ENCODE measurements around the gene SLC16A12. TPM values are rescaled to one million over a fixed set of nuclear protein-coding genes. Genes with fewer than 3 reads are reported as not detected.
A peak's percentile ranks its signal among the peaks of the same experiment; 100 is the strongest.
"Not testable (repeated sequence)": the region's sequence is repeated elsewhere in the genome, so short reads cannot be mapped to it uniquely, and the experiment has no call there.

SLC16A12 gene
- polyA plus RNA-seq, 1 donor (not counting 4 experiments of a cell fraction or from before 2014, with no cell fraction given) = 0.10 TPM

DNA sequence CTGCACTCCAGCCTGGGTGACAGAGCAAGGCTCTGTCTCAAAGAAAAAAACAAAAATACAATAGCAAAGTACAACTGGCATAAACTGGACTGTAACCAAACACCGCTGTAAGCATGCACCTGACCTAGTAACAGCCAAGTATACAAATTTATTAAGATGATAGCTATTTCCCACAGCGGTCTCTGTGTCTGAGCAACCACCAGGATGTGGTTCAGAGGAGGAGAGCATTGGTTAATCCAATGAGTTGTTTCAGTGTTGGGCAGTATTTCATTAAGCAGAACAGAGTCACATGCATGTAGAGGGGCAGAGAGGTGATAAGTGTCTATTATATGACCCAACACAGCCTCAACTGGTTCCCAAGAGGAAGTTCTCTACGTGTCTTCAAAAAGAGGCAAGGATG is 4.0 kb downstream of the SLC16A12 start:
- Histone ChIP-seq H3K36me3 (ENCODE audit: control insufficient read depth in 2 of 2, extremely low read depth in 1 of 2, insufficient read depth in 2 of 2, low read length in 2 of 2) (no peaks in the 10 kb centered on the region), H3K9me1 (ENCODE audit: control insufficient read depth, extremely low read depth, insufficient read depth, low read length) (no peaks in the 10 kb centered on the region), H3K4me2 (ENCODE audit: control insufficient read depth, extremely low read depth, insufficient read depth, low read depth, low read length) (no peak overlapping the region), H4K20me1 (ENCODE audit: control insufficient read depth, extremely low read depth, insufficient read depth, low read length) (no peaks in the 10 kb centered on the region), H3K79me2 (ENCODE audit: control insufficient read depth, insufficient read depth, low read length) (no peaks in the 10 kb centered on the region), H3K4me1 (ENCODE audit: control insufficient read depth, extremely low read depth, insufficient read depth, low read length) (peaks cover 14% of the 10 kb centered on the region), H3K27me3 (ENCODE audit: control insufficient read depth, extremely low read depth, insufficient read depth, low read length) (peaks cover 24% of the 10 kb centered on the region), H3K9ac (ENCODE audit: control insufficient read depth, extremely low read depth, insufficient read depth, low read length) (no peak overlapping the region), H3K9me3 (ENCODE audit: control insufficient read depth, low read depth, low read length) (no peaks in the 10 kb centered on the region), H3K4me3 (ENCODE audit: control insufficient read depth in 2 of 3, extremely low read depth in 1 of 3, insufficient read depth in 2 of 3, low read depth in 1 of 3, low read length in 3 of 3) (no peak overlapping the region), H3K27ac (ENCODE audit: control insufficient read depth, insufficient read depth, low read length) (no peak overlapping the region), H2AFZ (ENCODE audit: control insufficient read depth, low read length) (no peak overlapping the region)
- FAIRE-seq (peak; percentile 65), DNase-seq (ENCODE audit: low read depth, low spot score) (no peak)
- TF ChIP-seq, protein P1, sequence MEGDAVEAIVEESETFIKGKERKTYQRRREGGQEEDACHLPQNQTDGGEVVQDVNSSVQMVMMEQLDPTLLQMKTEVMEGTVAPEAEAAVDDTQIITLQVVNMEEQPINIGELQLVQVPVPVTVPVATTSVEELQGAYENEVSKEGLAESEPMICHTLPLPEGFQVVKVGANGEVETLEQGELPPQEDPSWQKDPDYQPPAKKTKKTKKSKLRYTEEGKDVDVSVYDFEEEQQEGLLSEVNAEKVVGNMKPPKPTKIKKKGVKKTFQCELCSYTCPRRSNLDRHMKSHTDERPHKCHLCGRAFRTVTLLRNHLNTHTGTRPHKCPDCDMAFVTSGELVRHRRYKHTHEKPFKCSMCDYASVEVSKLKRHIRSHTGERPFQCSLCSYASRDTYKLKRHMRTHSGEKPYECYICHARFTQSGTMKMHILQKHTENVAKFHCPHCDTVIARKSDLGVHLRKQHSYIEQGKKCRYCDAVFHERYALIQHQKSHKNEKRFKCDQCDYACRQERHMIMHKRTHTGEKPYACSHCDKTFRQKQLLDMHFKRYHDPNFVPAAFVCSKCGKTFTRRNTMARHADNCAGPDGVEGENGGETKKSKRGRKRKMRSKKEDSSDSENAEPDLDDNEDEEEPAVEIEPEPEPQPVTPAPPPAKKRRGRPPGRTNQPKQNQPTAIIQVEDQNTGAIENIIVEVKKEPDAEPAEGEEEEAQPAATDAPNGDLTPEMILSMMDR (optimal IDR thresholded peaks at IDR 0.05 in 1 of 3, IDR thresholded peaks at IDR 0.05 in 1 of 3, conservative IDR thresholded peaks at IDR 0.05 in 1 of 3; ENCODE audit: extremely low read depth in 1 of 3, insufficient read depth in 2 of 3, low read length in 3 of 3) = no peak
- TF ChIP-seq EZH2 (IDR thresholded peaks at IDR 0.05; ENCODE audit: low read length) = no peak
- dilution Hi-C loops (cut with MboI; ENCODE audit: extremely low pct_ligation_motif_present, low sequenced_read_pairs) = no loop called here

DNA sequence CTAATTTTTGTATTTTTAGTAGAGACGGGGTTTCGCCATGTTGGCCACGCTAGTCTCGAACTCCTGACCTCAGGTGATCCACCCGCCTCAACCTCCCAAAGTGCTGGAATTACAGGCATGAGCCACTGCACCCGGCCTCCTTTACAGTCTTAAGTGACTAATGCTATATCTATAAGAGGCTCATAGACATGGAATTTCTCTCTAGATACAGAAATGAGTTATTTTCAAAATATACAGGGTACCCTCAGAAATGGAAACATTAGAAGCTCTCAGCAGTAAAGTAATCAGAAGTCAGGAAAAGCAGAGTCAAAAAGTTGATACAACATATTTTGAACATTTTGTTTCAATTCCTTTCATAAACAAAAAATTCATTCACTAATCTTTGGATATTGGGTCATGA is 5.7 kb downstream of the SLC16A12 start:
- Histone ChIP-seq H3K27me3 (ENCODE audit: control insufficient read depth, extremely low read depth, insufficient read depth, low read length) (peaks cover 10% of the 10 kb centered on the region), H3K4me1 (ENCODE audit: control insufficient read depth, extremely low read depth, insufficient read depth, low read length) (peaks cover 14% of the 10 kb centered on the region)
- H3K4me3 ChIP-seq (ENCODE audit: control insufficient read depth in 2 of 3, extremely low read depth in 1 of 3, insufficient read depth in 2 of 3, low read depth in 1 of 3, low read length in 3 of 3); H3K9me1 ChIP-seq (ENCODE audit: control insufficient read depth, extremely low read depth, insufficient read depth, low read length); H3K9ac ChIP-seq (ENCODE audit: control insufficient read depth, extremely low read depth, insufficient read depth, low read length); H3K9me3 ChIP-seq (ENCODE audit: control insufficient read depth, low read depth, low read length); H3K79me2 ChIP-seq (ENCODE audit: control insufficient read depth, insufficient read depth, low read length); H3K27ac ChIP-seq (ENCODE audit: control insufficient read depth, insufficient read depth, low read length); H3K36me3 ChIP-seq (ENCODE audit: control insufficient read depth in 2 of 2, extremely low read depth in 1 of 2, insufficient read depth in 2 of 2, low read length in 2 of 2); H2AFZ ChIP-seq (ENCODE audit: control insufficient read depth, low read length); dilution Hi-C loops (cut with MboI; ENCODE audit: extremely low pct_ligation_motif_present, low sequenced_read_pairs); DNase-seq (ENCODE audit: low read depth, low spot score); H4K20me1 ChIP-seq (ENCODE audit: control insufficient read depth, extremely low read depth, insufficient read depth, low read length); H3K4me2 ChIP-seq (ENCODE audit: control insufficient read depth, extremely low read depth, insufficient read depth, low read depth, low read length): not testable (repeated sequence)
- FAIRE-seq = peak; percentile 20

DNA sequence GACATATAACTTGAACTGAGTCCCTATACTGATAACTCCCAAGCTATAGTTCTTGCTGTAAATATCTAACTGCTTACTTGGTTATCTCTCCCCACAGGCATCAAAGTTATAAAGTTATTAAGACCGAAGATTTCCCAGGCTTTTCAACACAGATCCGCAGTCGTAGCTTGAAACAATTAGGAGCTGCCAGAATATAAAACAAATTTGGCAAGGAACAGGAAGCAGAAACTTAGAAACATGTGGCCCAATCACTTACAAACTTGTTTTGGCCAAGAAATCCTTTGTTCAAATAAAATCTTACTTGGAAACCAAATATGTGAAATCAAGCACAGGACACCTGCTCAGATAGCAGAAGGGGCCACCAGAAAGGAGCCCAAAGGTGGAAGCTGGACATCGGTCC is 9.0 kb downstream of the SLC16A12 start:
- Histone ChIP-seq H3K9me3 (ENCODE audit: control insufficient read depth, low read depth, low read length) (no peaks in the 10 kb centered on the region), H3K9ac (ENCODE audit: control insufficient read depth, extremely low read depth, insufficient read depth, low read length) (no peak overlapping the region), H3K36me3 (ENCODE audit: control insufficient read depth in 2 of 2, extremely low read depth in 1 of 2, insufficient read depth in 2 of 2, low read length in 2 of 2) (no peaks in the 10 kb centered on the region), H3K27ac (ENCODE audit: control insufficient read depth, insufficient read depth, low read length) (no peak overlapping the region), H3K4me1 (ENCODE audit: control insufficient read depth, extremely low read depth, insufficient read depth, low read length) (peaks cover 4% of the 10 kb centered on the region), H3K79me2 (ENCODE audit: control insufficient read depth, insufficient read depth, low read length) (no peaks in the 10 kb centered on the region), H3K4me3 (ENCODE audit: control insufficient read depth in 2 of 3, extremely low read depth in 1 of 3, insufficient read depth in 2 of 3, low read depth in 1 of 3, low read length in 3 of 3) (no peak overlapping the region), H3K9me1 (ENCODE audit: control insufficient read depth, extremely low read depth, insufficient read depth, low read length) (no peaks in the 10 kb centered on the region), H3K4me2 (ENCODE audit: control insufficient read depth, extremely low read depth, insufficient read depth, low read depth, low read length) (no peak overlapping the region), H2AFZ (ENCODE audit: control insufficient read depth, low read length) (no peak overlapping the region), H4K20me1 (ENCODE audit: control insufficient read depth, extremely low read depth, insufficient read depth, low read length) (no peaks in the 10 kb centered on the region), H3K27me3 (ENCODE audit: control insufficient read depth, extremely low read depth, insufficient read depth, low read length) (no peaks in the 10 kb centered on the region)
- dilution Hi-C loops (cut with MboI; ENCODE audit: extremely low pct_ligation_motif_present, low sequenced_read_pairs) = no loop called here
- FAIRE-seq (no peak), DNase-seq (ENCODE audit: low read depth, low spot score) (no peak)
- TF ChIP-seq EZH2 (IDR thresholded peaks at IDR 0.05; ENCODE audit: low read length) = no peak
- TF ChIP-seq, protein P1 (optimal IDR thresholded peaks at IDR 0.05 in 1 of 3, IDR thresholded peaks at IDR 0.05 in 1 of 3, conservative IDR thresholded peaks at IDR 0.05 in 1 of 3; ENCODE audit: extremely low read depth in 1 of 3, insufficient read depth in 2 of 3, low read length in 3 of 3) = no peak

All from keratinocyte (primary cell).